ENCODE measurements around the gene SLC44A5. TPM values are rescaled to one million over a fixed set of nuclear protein-coding genes. Genes with fewer than 3 reads are reported as not detected.

The SLC44A5 gene
- total and polyA plus RNA-seq, 8 donors = 0.12 to 6.7 (median 3.9) TPM; not detected in 3

GRCh38 chr1:75338616-75339483 lies 272.1 kb downstream of the SLC44A5 start:
- no peaks in the 10 kb centered on the region for H3K36me3 ChIP-seq
- H3K4me1 ChIP-seq = peaks cover 0 to 7% (median 0%) of the 10 kb centered on the region in 4 donors
- no peak for TF ChIP-seq POLR2A (IDR thresholded peaks at IDR 0.05)
- no peak for TF ChIP-seq CTCF (IDR thresholded peaks at IDR 0.05)
- TF ChIP-seq EP300 (IDR thresholded peaks at IDR 0.05) = no peak
- no peak for TF ChIP-seq POLR2AphosphoS5 (IDR thresholded peaks at IDR 0.05)
- H3K27ac ChIP-seq = no peak overlapping the region
- H3K9me3 ChIP-seq = no peaks in the 10 kb centered on the region
- intact Hi-C loops (cut with DNase I; ENCODE audit: low total_unique reads) = no loop called here
- 77 to 80% (median 79%) methylated on average over 6 of the region's 6 CpGs for WGBS, 5 donors
- H3K4me3 ChIP-seq = no peak overlapping the region
- peaks cover 0 to 19% (median 0%) of the 10 kb centered on the region in 3 donors for H3K27me3 ChIP-seq
- peak in 1 of 2 donors; percentile 21 for DNase-seq

GRCh38 chr1:75334876-75335389 lies 276.0 kb downstream of the SLC44A5 start:
- Histone ChIP-seq H3K27ac (no peak overlapping the region), H3K9me3 (no peaks in the 10 kb centered on the region), H3K4me1 (peaks cover 0 to 7% (median 0%) of the 10 kb centered on the region in 4 donors), H3K4me3 (no peak overlapping the region), H3K36me3 (no peaks in the 10 kb centered on the region), H3K27me3 (peaks cover 0 to 7% (median 0%) of the 10 kb centered on the region in 3 donors)
- intact Hi-C loops (cut with DNase I; ENCODE audit: low total_unique reads) = no loop called here
- no peak for TF ChIP-seq CTCF (IDR thresholded peaks at IDR 0.05)
- no peak for TF ChIP-seq EP300 (IDR thresholded peaks at IDR 0.05)
- no peak for TF ChIP-seq POLR2A (IDR thresholded peaks at IDR 0.05)
- TF ChIP-seq POLR2AphosphoS5 (IDR thresholded peaks at IDR 0.05) = no peak
- DNase-seq = no peak
- WGBS, 5 donors = 76 to 82% (median 78%) methylated on average over 4 of the region's 4 CpGs

- no peak overlapping the region for H3K27ac ChIP-seq
- no peaks in the 10 kb centered on the region for H3K36me3 ChIP-seq
- no peak overlapping the region for H3K4me3 ChIP-seq
- no peaks in the 10 kb centered on the region for H3K9me3 ChIP-seq
- intact Hi-C loops (cut with DNase I; ENCODE audit: low total_unique reads) = no loop called here
- no peak for DNase-seq
- TF ChIP-seq CTCF (IDR thresholded peaks at IDR 0.05) (no peak), EP300 (IDR thresholded peaks at IDR 0.05) (no peak), POLR2AphosphoS5 (IDR thresholded peaks at IDR 0.05) (no peak), POLR2A (IDR thresholded peaks at IDR 0.05) (no peak)
- H3K4me1 ChIP-seq = no peaks in the 10 kb centered on the region
- peaks cover 0 to under 1% (median 0%) of the 10 kb centered on the region in 3 donors for H3K27me3 ChIP-seq
Observed at GRCh38 chr1:75330624-75331023, 280.3 kb downstream of the SLC44A5 start.

- no peaks in the 10 kb centered on the region for H3K9me3 ChIP-seq
- DNase-seq = no peak
- intact Hi-C loops (cut with DNase I; ENCODE audit: low total_unique reads) = no loop called here
- no peak overlapping the region for H3K27ac ChIP-seq
- WGBS, 5 donors = 37 to 69% (median 53%) methylated on average over 4 of the region's 4 CpGs
- no peaks in the 10 kb centered on the region for H3K4me1 ChIP-seq
- H3K36me3 ChIP-seq = no peaks in the 10 kb centered on the region
- H3K27me3 ChIP-seq = no peaks in the 10 kb centered on the region
- H3K4me3 ChIP-seq = no peak overlapping the region
- no peak for TF ChIP-seq POLR2A (IDR thresholded peaks at IDR 0.05)
Observed at GRCh38 chr1:75328691-75329090, 282.2 kb downstream of the SLC44A5 start.

- intact Hi-C loops (cut with DNase I; ENCODE audit: low total_unique reads) = no loop called here
- no peaks in the 10 kb centered on the region for H3K9me3 ChIP-seq
Observed at GRCh38 chr1:75327395-75327794, 283.5 kb downstream of the SLC44A5 start.

More at GRCh38 chr1:75327395-75327794, 283.5 kb downstream of the SLC44A5 start:
- TF ChIP-seq POLR2AphosphoS5 (IDR thresholded peaks at IDR 0.05) (no peak), EP300 (IDR thresholded peaks at IDR 0.05) (no peak), CTCF (IDR thresholded peaks at IDR 0.05) (no peak), POLR2A (IDR thresholded peaks at IDR 0.05) (no peak)
- Histone ChIP-seq H3K27me3 (no peaks in the 10 kb centered on the region), H3K4me3 (no peak overlapping the region), H3K4me1 (no peaks in the 10 kb centered on the region), H3K36me3 (no peaks in the 10 kb centered on the region), H3K27ac (no peak overlapping the region)
- 65 to 85% (median 83%) methylated on average over 2 of the region's 2 CpGs for WGBS, 5 donors
- no peak for DNase-seq

Measured in stomach (tissue), 9 donors.